GM15510 (cell line): ENCODE results near the gene PROM2.

ENCODE experiments used
- POLR2A ChIP-seq: IDR thresholded peaks from 3 replicates; pipeline ENCODE4 v1.6.1; 2011; ENCODE audit warnings: borderline replicate concordance; ENCODE audit not compliant: insufficient read length; ENCODE audit errors: extremely low read depth

PROM2 gene

DNA sequence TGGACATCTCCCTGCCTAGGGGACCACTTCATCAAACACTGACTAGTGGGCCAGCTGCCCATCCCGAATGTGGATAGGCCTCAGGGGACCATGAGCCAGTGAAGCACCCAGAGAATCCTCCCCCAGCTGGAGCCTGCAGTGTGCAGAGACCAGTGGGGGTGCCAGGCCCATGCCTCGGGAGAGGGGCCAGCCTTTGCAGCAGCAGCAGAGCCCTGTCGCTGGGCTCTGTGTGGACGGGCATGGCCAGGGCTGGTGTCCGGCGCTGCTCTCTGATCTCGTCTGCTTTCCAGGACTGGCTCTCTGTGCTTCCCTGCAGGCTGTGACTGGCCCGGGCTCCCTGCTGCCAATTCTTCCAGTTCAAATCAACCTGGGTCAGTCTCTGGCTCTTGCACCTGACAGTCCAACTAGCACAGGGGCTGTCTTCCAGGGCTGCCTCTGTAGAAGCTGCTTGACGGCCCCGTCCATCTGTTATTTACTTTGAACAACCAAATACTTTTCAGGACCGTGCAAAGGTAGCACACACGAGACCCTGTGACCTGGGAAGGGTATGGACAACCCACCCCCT, 34.3 kb downstream of the PROM2 start:
- no peak for TF ChIP-seq POLR2A

GRCh38 chr2:95309599-95309998, 35.4 kb downstream of the PROM2 start:
- TF ChIP-seq POLR2A = no peak

DNA sequence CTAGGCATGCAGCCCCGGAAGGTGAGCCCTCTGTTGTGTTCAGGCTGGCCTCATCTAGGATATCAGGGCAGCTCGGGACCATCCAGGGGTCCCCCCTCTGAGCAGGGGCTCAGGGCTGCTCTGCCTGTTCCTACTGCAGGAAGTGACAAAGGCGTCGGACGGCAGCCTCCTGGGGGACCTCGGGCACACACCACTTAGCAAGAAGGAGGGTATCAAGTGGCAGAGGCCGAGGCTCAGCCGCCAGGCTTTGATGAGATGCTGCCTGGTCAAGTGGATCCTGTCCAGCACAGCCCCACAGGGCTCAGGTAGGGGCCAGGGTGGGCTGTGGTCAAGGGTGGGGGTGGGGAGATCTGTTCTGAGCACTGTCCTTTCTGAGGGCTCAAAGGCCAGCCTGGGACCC, 36.0 kb downstream of the PROM2 start:
- no peak for TF ChIP-seq POLR2A

DNA sequence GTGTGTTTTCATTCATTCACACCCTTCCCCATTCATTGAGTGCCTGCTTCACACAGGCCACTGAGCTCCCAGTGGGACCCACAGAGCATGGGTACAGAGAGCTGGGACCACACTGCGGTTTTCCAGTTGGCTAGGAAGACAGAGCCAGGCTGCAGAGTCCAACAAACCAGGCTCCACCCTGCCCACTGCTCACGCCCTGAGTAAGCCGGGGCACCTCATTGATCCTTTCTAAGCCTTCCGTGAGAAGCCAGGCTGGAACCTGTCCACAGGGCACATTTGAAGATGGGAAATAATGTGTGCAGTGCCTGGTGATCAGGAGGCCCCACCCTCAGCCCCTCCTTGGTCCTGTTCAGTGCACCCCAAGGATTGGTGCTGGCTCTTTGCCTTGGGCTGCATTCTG, 36.4 kb downstream of the PROM2 start:
- TF ChIP-seq POLR2A = no peak

DNA sequence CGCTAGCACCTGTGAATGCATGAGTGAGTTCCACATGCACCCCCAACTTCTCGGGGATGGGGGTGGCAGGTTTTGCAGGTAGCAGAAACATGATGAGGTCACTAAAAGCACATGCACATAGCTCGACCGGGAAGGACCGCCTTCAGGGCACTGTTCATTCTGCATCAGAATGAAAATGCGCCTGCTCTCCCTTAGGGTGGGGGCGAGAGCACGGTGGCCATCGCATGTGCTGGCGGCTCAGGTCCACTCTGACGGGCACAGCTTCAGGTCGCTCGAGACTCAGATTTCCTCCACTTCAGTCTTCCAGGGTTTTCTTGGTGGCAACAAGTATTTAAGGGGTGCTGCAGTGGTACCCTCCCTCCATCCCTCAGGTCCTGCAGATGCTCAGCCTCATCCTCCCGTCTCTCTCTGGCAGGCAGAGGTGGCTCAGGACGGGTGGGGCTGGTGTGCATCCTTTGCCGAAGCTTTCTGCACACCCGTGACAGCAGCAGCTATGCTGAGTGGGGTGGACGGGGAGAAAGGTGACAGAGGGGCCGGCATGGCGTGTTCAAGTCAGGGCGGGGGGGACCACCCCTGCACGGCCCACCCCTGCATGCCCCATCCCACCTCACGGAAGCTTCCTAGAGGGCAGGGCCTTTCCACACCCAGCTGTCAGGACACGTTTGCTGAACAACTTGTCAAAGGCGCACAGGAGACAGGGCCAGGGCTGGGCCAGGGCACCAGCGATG, 37.7 kb downstream of the PROM2 start:
- TF ChIP-seq POLR2A = no peak

DNA sequence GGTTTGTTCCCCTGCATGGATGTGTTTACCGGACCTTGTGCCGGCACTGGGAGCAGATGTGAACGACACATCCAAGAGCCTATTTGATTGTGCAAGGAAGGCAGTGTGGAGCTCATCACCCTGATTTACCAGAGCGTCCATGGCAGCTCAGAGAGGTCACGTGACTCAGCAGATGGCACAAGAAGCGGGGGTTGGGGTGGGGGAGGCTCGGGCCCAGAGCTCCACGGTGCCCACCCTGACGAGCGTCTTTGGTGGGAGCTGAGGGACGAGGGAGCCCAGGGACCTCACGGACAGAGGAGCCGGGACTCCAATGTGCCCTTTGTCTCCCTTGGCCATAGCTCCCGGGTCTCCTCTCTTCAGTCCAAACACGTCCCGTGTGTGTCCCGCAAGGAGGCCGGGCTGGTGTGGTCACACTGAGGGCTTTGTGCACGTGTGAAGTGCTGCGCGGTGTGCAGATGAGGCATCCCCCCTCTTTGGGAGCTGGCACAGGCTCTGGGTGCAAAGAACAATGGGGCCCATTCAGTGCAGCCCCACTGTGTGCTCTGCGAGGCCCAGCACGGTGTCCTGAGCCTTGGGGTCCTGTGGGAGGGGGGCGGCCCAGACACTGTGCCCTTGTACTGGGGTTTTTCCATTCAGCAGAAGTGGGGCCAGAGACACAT, 38.4 kb downstream of the PROM2 start:
- no peak for TF ChIP-seq POLR2A

GRCh38 chr2:95313296-95314131, 39.3 kb downstream of the PROM2 start:
- no peak for TF ChIP-seq POLR2A

DNA sequence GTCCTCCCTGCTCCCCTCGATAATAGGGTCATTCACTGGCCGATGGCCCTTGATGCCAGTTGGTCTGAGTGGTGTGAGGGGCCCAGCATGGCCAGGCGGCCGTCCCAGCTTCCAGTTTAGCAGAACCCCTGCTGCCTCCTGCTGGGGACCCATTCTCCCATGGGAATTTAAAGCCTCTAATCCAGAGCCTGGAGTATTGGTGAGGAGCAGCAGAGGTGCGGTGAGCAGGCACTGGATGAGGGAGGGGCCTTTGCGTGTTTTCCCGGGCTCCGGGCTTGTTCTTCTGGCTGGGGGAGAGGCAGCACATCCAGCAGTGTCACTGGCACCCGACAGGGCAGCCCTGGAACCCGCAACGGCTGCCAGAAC, 40.3 kb downstream of the PROM2 start:
- TF ChIP-seq POLR2A = no peak

DNA sequence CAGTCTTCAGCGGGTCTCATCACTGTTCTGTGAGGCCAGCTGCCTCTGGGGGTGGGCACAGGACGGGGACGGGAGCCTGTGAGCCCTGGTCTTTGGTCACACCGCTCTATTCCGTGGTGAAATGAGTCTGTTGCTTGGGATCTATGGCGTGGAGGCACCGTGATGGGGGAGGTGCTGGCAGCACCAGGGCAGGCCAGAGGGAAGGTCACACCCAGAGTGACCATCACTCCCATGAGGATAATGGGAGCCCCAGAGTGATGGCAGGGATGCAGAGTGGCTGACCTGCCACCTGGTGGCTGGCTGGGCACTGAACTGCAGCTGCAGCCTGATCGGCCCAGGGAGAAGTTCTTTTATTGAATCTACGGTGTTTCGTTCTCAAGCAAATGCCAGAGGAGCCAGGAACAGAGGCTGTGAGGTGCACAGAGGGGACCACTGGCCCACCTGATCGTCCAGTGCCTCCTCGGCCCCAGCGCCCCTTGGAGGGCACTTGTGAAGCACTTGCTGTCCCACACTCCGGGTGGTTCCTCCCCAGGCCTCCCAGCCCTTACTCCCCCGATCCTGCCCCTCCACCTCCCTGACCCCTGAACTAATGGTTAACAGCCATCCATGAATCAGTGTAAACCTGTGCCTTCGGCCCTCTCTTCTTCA, 40.8 kb downstream of the PROM2 start:
- TF ChIP-seq POLR2A = no peak

DNA sequence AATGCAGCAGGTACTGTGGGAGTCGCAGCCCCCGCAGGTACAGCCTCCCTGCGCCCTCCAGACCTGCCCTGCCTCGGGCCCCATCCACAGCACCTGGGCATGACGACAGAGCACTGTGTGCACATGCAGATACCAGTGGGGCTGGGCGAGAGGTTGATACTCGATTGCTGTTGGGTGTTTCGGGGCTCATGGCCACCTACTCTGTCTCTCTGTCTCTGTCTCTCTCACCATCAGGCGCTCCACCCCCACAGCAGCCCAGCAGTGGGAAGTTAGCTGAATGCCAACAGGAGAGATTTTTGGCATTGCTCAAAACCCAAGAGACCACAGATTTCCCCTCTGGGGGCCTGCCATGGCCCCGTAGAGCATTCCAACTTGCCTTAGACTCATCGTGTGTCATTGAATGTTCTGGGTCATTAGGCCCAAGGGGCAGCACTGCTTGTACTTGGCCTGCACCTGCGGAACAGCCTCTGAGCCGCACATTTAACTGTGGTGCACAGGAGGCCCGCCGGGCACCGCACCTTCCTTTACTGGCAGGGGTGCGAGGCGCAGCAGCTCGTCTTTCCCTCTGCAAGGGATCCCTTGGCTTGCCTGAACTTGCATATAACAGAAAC, 41.7 kb downstream of the PROM2 start:
- TF ChIP-seq POLR2A = no peak

- TF ChIP-seq POLR2A = no peak
These were observed 42.3 kb downstream of the PROM2 start for GRCh38 chr2:95316466-95317122.

GRCh38 chr2:95317123-95317500, 42.9 kb downstream of the PROM2 start:
- no peak for TF ChIP-seq POLR2A

DNA sequence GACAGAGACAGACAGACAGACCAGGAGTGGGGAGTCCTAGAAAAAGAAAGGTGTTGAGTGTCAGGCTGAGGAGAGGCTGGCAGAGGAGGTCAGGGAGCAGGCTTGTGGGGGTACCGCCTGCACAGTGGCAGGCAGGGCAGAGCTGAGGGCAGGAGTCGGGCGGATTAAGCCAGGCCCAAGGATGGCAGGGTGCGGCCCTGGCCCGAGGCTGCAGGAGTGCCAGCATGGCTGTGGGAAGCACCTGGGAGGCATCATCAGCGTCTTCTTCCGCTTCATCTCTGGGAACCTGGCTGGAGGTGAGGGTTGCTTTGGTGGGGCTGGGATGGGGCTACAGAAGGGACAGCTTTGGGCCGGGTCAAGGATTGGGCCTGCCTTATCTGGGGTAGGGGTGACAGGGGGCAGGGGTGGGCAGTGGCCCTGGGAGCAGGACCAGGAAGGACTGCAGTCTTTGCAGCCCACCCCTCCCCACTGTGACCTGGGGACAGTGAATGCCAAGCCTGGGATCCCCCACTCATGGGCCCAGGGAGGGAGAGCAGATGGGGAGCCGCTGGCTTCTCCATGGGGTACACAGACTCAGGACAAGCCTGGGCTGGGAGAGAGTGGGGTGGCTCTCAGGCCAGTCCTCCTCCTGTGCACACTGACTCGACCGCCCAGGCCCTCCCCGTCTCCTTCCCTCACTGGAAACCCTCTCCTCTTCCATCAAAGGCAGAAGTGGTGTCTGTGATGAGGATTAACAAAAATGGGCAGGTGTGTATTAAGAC, 43.6 kb downstream of the PROM2 start:
- no peak for TF ChIP-seq POLR2A
